ENCODE measurements around the gene HAGHL. TPM values are rescaled to one million over a fixed set of nuclear protein-coding genes. Genes with fewer than 3 reads are reported as not detected.

HAGHL gene
- total RNA-seq, 1 experiment from 2014 or later, result 6.8 TPM

GRCh38 chr16:743794-744500 lies 17.0 kb downstream of the HAGHL start:
- H3K27ac Mint-ChIP-seq (ENCODE audit: unreplicated experiment), result no peak overlapping the region
- BruUV-seq (replicated peaks), result no TSS peak
- no peaks in the 10 kb centered on the region for H3K9me3 Mint-ChIP-seq (ENCODE audit: unreplicated experiment)
- intact Hi-C loops (cut with micrococcal nuclease; ENCODE audit: unreplicated experiment), result loop anchor here (5.0 kb wide), 1 partner anchor 43 kb away; the partner anchor contains the start of genes CHTF18 and RPUSD1
- no peak for DNase-seq
- peaks cover 7% of the 10 kb centered on the region for H3K36me3 Mint-ChIP-seq (ENCODE audit: insufficient read depth, unreplicated experiment)
- ChIA-PET CTCF (interaction anchor here (0.7 kb wide), 2 partner anchors 16 to 43 kb away, joined by 5 to 6 read pairs; no protein-coding TSS in a partner anchor), POLR2A (interaction anchor here (0.7 kb wide), 1 partner anchor 62 kb away, joined by 5 read pairs; no protein-coding TSS in a partner anchor)
- Histone ChIP-seq H3K27me3 (replicated peaks; ENCODE audit: control insufficient read depth, insufficient read depth, low read length) (no peaks in the 10 kb centered on the region), H3K4me3 (ENCODE audit: low read depth, low read length) (no peak overlapping the region), H3K36me3 (ENCODE audit: control insufficient read depth, insufficient read depth, low read length) (no peaks in the 10 kb centered on the region), H3K4me1 (no peaks in the 10 kb centered on the region), H3K9me3 (no peaks in the 10 kb centered on the region)
- H3K4me1 Mint-ChIP-seq (ENCODE audit: low read depth, unreplicated experiment), result no peaks in the 10 kb centered on the region
- no peaks in the 10 kb centered on the region for H3K27me3 Mint-ChIP-seq (ENCODE audit: insufficient read depth, unreplicated experiment)
- TF ChIP-seq CTCF (IDR thresholded peaks at IDR 0.05; ENCODE audit: insufficient read depth in 1 of 2, low read depth in 1 of 2, low read length in 1 of 2, severe bottlenecking in 1 of 2, unreplicated experiment in 1 of 2), result peak; percentile 25 to 37
- H3K4me3 Mint-ChIP-seq (ENCODE audit: unreplicated experiment), result no peak overlapping the region

GRCh38 chr16:745739-746138 lies 18.8 kb downstream of the HAGHL start:
- DNase-seq, result peak in 1 of 2 experiments; percentile 65
- Histone ChIP-seq H3K4me3 (ENCODE audit: low read depth, low read length) (no peak overlapping the region), H3K36me3 (ENCODE audit: control insufficient read depth, insufficient read depth, low read length) (no peaks in the 10 kb centered on the region), H3K27me3 (replicated peaks; ENCODE audit: control insufficient read depth, insufficient read depth, low read length) (no peaks in the 10 kb centered on the region), H3K4me1 (no peaks in the 10 kb centered on the region), H3K9me3 (no peaks in the 10 kb centered on the region)
- ChIA-PET POLR2A (no interaction called here), CTCF (interaction anchor here (0.7 kb wide), 1 partner anchor 51 kb away, joined by 4 read pairs; no protein-coding TSS in a partner anchor)
- H3K36me3 Mint-ChIP-seq (ENCODE audit: insufficient read depth, unreplicated experiment), result no peaks in the 10 kb centered on the region
- BruUV-seq (replicated peaks), result no TSS peak
- H3K4me1 Mint-ChIP-seq (ENCODE audit: low read depth, unreplicated experiment), result no peaks in the 10 kb centered on the region
- H3K9me3 Mint-ChIP-seq (ENCODE audit: unreplicated experiment), result no peaks in the 10 kb centered on the region
- intact Hi-C loops (cut with micrococcal nuclease; ENCODE audit: unreplicated experiment), result no loop called here
- H3K27ac Mint-ChIP-seq (ENCODE audit: unreplicated experiment), result no peak overlapping the region
- no peak overlapping the region for H3K4me3 Mint-ChIP-seq (ENCODE audit: unreplicated experiment)
- H3K27me3 Mint-ChIP-seq (ENCODE audit: insufficient read depth, unreplicated experiment), result no peaks in the 10 kb centered on the region
- peak; percentile 46 to 80 for TF ChIP-seq CTCF (IDR thresholded peaks at IDR 0.05; ENCODE audit: insufficient read depth in 1 of 2, low read depth in 1 of 2, low read length in 1 of 2, severe bottlenecking in 1 of 2, unreplicated experiment in 1 of 2)

GRCh38 chr16:746637-747036 lies 19.7 kb downstream of the HAGHL start:
- Mint-ChIP-seq H3K4me1 (ENCODE audit: low read depth, unreplicated experiment) (no peaks in the 10 kb centered on the region), H3K36me3 (ENCODE audit: insufficient read depth, unreplicated experiment) (peaks cover under 1% of the 10 kb centered on the region), H3K27me3 (ENCODE audit: insufficient read depth, unreplicated experiment) (no peaks in the 10 kb centered on the region), H3K9me3 (ENCODE audit: unreplicated experiment) (no peaks in the 10 kb centered on the region), H3K4me3 (ENCODE audit: unreplicated experiment) (no peak overlapping the region), H3K27ac (ENCODE audit: unreplicated experiment) (no peak overlapping the region)
- Histone ChIP-seq H3K4me3 (ENCODE audit: low read depth, low read length) (no peak overlapping the region), H3K27me3 (replicated peaks; ENCODE audit: control insufficient read depth, insufficient read depth, low read length) (no peaks in the 10 kb centered on the region), H3K4me1 (peaks cover 1% of the 10 kb centered on the region), H3K9me3 (no peaks in the 10 kb centered on the region), H3K36me3 (ENCODE audit: control insufficient read depth, insufficient read depth, low read length) (no peaks in the 10 kb centered on the region)
- TF ChIP-seq CTCF (IDR thresholded peaks at IDR 0.05; ENCODE audit: insufficient read depth in 1 of 2, low read depth in 1 of 2, low read length in 1 of 2, severe bottlenecking in 1 of 2, unreplicated experiment in 1 of 2), result no peak
- ChIA-PET POLR2A (interaction anchor here (0.6 kb wide), 1 partner anchor 66 kb away, joined by 3 read pairs; no protein-coding TSS in a partner anchor), CTCF (no interaction called here)
- no peak for DNase-seq
- intact Hi-C loops (cut with micrococcal nuclease; ENCODE audit: unreplicated experiment), result no loop called here
- no TSS peak for BruUV-seq (replicated peaks)
